HepG2 (cell line): Measurements from ENCODE around the gene GAS6.

Source experiments
- ARID3A ChIP-seq: IDR thresholded peaks from 2 replicates; pipeline ENCODE4 v1.6.1; 2012; ENCODE audit warnings: low read depth, low read length, improper control_type of control experiment
- BCLAF1 ChIP-seq: fragments of 450-650 bp; IDR thresholded peaks from 2 replicates; pipeline ENCODE4 v1.6.1; 2017; ENCODE audit warnings: mild to moderate bottlenecking
- CBFB ChIP-seq: sonication (generic); formaldehyde crosslinking; IDR thresholded peaks from 2 replicates; pipeline ENCODE4 v1.4.0; 2020; ENCODE audit warnings: missing genetic modification reagents
- CTCF ChIP-seq: sonication (generic); formaldehyde crosslinking; IDR thresholded peaks from 2 replicates; pipeline ENCODE4 v1.5.0; 2020; ENCODE audit warnings: mild to moderate bottlenecking, missing genetic modification reagents, moderate library complexity
- JUND ChIP-seq: sonication (generic); formaldehyde crosslinking; IDR thresholded peaks from 2 replicates; pipeline ENCODE4 v1.8.0; 2022; ENCODE audit warnings: mild to moderate bottlenecking, missing genetic modification reagents
- MAX ChIP-seq: IDR thresholded peaks from 2 replicates; pipeline ENCODE4 v1.6.1; 2012; ENCODE audit warnings: inconsistent platforms
- MEF2D ChIP-seq: sonication (generic); formaldehyde crosslinking; IDR thresholded peaks from 2 replicates; pipeline ENCODE4 v1.5.1; 2020; ENCODE audit warnings: mild to moderate bottlenecking, missing genetic modification reagents
- PHF20 ChIP-seq: sonication (generic); formaldehyde crosslinking; IDR thresholded peaks from 2 replicates; pipeline ENCODE4 v1.5.0; 2020; ENCODE audit warnings: mild to moderate bottlenecking, missing genetic modification reagents
- POLR2A ChIP-seq, 2 experiments: IDR thresholded peaks; 2 replicates each; pipeline ENCODE4 v1.6.1; 2011; ENCODE audit warnings: low read depth in 2 of 2, low read length in 2 of 2, mild to moderate bottlenecking in 1 of 2, moderate library complexity in 1 of 2; ENCODE audit not compliant: insufficient read depth in 1 of 2
- RBFOX2 ChIP-seq: fragments of 200-400 bp; formaldehyde crosslinking; IDR thresholded peaks from 2 replicates; pipeline ENCODE4 v1.6.1; 2017; ENCODE audit warnings: low read depth, mild to moderate bottlenecking, low read length
- SOX6 ChIP-seq, 2 experiments: fragments of 450-650 bp in 1 of 2; sonication (generic) in 1 of 2; formaldehyde crosslinking in 1 of 2; IDR thresholded peaks; 2 replicates each; pipeline versions ENCODE4 v1.4.0 to v1.6.1; 2017 to 2020; ENCODE audit warnings: antibody characterized with exemption in 1 of 2, mild to moderate bottlenecking in 1 of 2, missing genetic modification reagents in 1 of 2
- ZFX ChIP-seq: sonication (generic); formaldehyde crosslinking; IDR thresholded peaks from 2 replicates; pipeline ENCODE4 v1.4.0; 2020; ENCODE audit warnings: mild to moderate bottlenecking, low read depth, missing genetic modification reagents, moderate library complexity
- ZSCAN31 ChIP-seq: sonication (generic); formaldehyde crosslinking; IDR thresholded peaks from 2 replicates; pipeline ENCODE4 v1.5.0; 2020; ENCODE audit warnings: low read depth, mild to moderate bottlenecking, missing genetic modification reagents

- TF ChIP-seq BCLAF1 = no peak
- TF ChIP-seq JUND (CRISPR knock-in tag) = no peak
- TF ChIP-seq MAX = no peak
- no peak for TF ChIP-seq CBFB (CRISPR knock-in tag)
- no peak for TF ChIP-seq PHF20
- no peak for TF ChIP-seq ZSCAN31 (CRISPR knock-in tag)
- TF ChIP-seq MEF2D (CRISPR knock-in tag) = no peak
- no peak for TF ChIP-seq POLR2A (IDR thresholded peaks at IDR 0.05; ENCODE audit: insufficient read depth in 1 of 2, low read depth in 2 of 2, low read length in 2 of 2)
- no peak for TF ChIP-seq CTCF (CRISPR knock-in tag)
- no peak for TF ChIP-seq SOX6 (IDR thresholded peaks at IDR 0.05)
- no peak for TF ChIP-seq SOX6 (CRISPR knock-in tag; IDR thresholded peaks at IDR 0.05)
- no peak for TF ChIP-seq ZFX (CRISPR knock-in tag)
- TF ChIP-seq ARID3A = no peak
- TF ChIP-seq RBFOX2 = no peak
These were observed 40.1 kb downstream of the GAS6 start for GRCh38 chr13:113823771-113824170.
